Smooth muscle cell (in vitro differentiated cells): Measurements from ENCODE around the gene CST3. TPM values are rescaled to one million over a fixed set of nuclear protein-coding genes. Genes with fewer than 3 reads are reported as not detected.

ENCODE experiments used
- DNase-seq: peaks from one replicate; lab custom pipeline; 2025; ENCODE audit not compliant: unreplicated experiment; lab: John Stamatoyannopoulos, UW
- H2AFZ ChIP-seq: fragments of 200-600 bp; sonication (generic); 2 replicates; pipeline ENCODE4 v1.6.0; 2016; ENCODE audit warnings: antibody characterized with exemption, low read depth, mild to moderate bottlenecking
- H3F3A ChIP-seq: fragments of 200-600 bp; sonication (generic); 2 replicates; pipeline ENCODE4 v1.6.0; 2017; ENCODE audit warnings: antibody characterized with exemption, low read depth
- H3K27ac ChIP-seq: fragments of 200-600 bp; sonication (generic); 2 replicates; pipeline ENCODE4 v1.5.1; 2016; ENCODE audit warnings: low read depth, mild to moderate bottlenecking
- H3K27me3 ChIP-seq: fragments of 200-600 bp; sonication (generic); 2 replicates; pipeline ENCODE4 v1.6.1; 2016; ENCODE audit warnings: low read depth, mild to moderate bottlenecking
- H3K36me3 ChIP-seq: fragments of 200-600 bp; sonication (generic); 2 replicates; pipeline ENCODE4 v1.5.1; 2016; ENCODE audit warnings: low read depth
- H3K4me1 ChIP-seq: fragments of 200-600 bp; sonication (generic); 2 replicates; pipeline ENCODE4 v1.5.1; 2016; ENCODE audit warnings: low read depth
- H3K4me2 ChIP-seq: fragments of 200-600 bp; sonication (generic); 2 replicates; pipeline ENCODE4 v1.6.0; 2016; ENCODE audit warnings: mild to moderate bottlenecking
- H3K4me3 ChIP-seq: fragments of 200-600 bp; sonication (generic); 2 replicates; pipeline ENCODE4 v1.5.1; 2016; ENCODE audit warnings: mild to moderate bottlenecking
- H3K79me2 ChIP-seq: fragments of 200-600 bp; sonication (generic); 2 replicates; pipeline ENCODE4 v1.6.0; 2016; ENCODE audit warnings: low read depth, mild to moderate bottlenecking
- H3K9ac ChIP-seq: fragments of 200-600 bp; sonication (generic); 2 replicates; pipeline ENCODE4 v1.6.0; 2016; ENCODE audit warnings: low read depth
- H3K9me3 ChIP-seq: fragments of 200-600 bp; sonication (generic); replicated peaks from 2 replicates; pipeline ENCODE4 v1.5.1; 2016; ENCODE audit warnings: low read depth
- H4K20me1 ChIP-seq: fragments of 200-600 bp; sonication (generic); 2 replicates; pipeline ENCODE4 v1.6.0; 2016; ENCODE audit warnings: low read depth
- WGBS: methylation state at CpG from one replicate; pipeline ENCODE4 v1.1.7; 2016; ENCODE audit warnings: low lambda C conversion rate; 5-methylcytosine and 5-hydroxymethylcytosine counted together
- polyA plus RNA-seq: library from polyadenylated mRNA; unstranded; fragments of >200 nt; fragmentation: Nextera tagmentation; extraction: Ambion mirVana; gene quantifications from 2 replicates; pipeline ENCODE4 v1.2.1, GENCODE V29; 2016
- total RNA-seq: library from RNA; depleted of rRNA; stranded (reverse); fragments of >200 nt; gene quantifications from 2 replicates; pipeline ENCODE4 v1.2.3, GENCODE V29; 2014
- TF ChIP-seq, protein P1 (sequence below): fragments of 200-600 bp; sonication (generic); IDR thresholded peaks from 2 replicates; pipeline ENCODE4 v1.5.1; 2017; ENCODE audit warnings: borderline replicate concordance, mild to moderate bottlenecking, antibody characterized with exemption; ENCODE audit not compliant: insufficient read depth, poor library complexity, severe bottlenecking

The CST3 gene
- total and polyA plus RNA-seq, 2 experiments from 2014 or later: 170 to 338 TPM

DNA sequence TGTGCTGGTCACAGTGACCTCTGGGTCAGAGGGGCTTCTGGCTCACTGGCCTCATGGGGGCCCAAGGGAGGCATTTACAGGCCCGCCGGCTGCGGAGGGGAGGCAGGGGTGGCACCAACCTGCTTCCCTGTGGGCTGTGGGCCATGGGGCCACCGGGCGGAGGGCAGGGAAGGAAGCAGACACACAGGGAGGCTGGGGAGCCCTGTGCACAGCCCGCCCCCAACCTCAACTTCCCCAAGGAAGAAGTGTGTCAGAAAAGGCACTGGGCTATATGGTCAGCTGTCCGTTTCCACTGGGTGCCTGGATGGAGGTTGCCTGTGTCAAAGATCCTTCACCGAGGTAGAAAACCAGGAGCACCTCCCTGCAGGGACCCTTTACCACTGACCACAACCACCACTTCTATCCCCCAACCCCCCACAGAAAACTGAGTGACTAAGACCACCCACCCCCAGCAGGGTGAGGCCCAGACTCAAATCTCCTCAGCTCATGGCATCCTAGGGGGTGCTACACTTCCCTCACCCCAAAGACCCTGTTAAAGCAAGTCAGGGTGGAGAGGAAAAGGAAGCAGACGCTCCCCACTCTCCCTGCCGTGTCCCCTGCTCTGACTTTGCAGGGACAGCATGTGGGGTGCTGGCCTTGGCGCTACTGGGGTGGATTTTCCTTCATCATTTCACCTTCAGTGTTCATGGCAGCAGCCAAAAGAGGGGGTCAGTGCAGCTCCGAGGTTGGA is 5.6 kb downstream of the CST3 start:
- Histone ChIP-seq H3K36me3 (no peaks in the 10 kb centered on the region), H3K9me3 (no peaks in the 10 kb centered on the region), H3K9ac (no peak overlapping the region), H3F3A (no peaks in the 10 kb centered on the region), H2AFZ (no peak overlapping the region), H3K4me3 (no peak overlapping the region), H3K4me1 (peaks cover 8% of the 10 kb centered on the region), H4K20me1 (peaks cover 20% of the 10 kb centered on the region), H3K79me2 (peaks cover 3% of the 10 kb centered on the region), H3K27ac (no peak overlapping the region), H3K27me3 (no peaks in the 10 kb centered on the region), H3K4me2 (no peak overlapping the region)
- TF ChIP-seq, protein P1, sequence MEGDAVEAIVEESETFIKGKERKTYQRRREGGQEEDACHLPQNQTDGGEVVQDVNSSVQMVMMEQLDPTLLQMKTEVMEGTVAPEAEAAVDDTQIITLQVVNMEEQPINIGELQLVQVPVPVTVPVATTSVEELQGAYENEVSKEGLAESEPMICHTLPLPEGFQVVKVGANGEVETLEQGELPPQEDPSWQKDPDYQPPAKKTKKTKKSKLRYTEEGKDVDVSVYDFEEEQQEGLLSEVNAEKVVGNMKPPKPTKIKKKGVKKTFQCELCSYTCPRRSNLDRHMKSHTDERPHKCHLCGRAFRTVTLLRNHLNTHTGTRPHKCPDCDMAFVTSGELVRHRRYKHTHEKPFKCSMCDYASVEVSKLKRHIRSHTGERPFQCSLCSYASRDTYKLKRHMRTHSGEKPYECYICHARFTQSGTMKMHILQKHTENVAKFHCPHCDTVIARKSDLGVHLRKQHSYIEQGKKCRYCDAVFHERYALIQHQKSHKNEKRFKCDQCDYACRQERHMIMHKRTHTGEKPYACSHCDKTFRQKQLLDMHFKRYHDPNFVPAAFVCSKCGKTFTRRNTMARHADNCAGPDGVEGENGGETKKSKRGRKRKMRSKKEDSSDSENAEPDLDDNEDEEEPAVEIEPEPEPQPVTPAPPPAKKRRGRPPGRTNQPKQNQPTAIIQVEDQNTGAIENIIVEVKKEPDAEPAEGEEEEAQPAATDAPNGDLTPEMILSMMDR: no peak
- 96% methylated on average over 12 of the region's 12 CpGs for WGBS
- no peak for DNase-seq

DNA sequence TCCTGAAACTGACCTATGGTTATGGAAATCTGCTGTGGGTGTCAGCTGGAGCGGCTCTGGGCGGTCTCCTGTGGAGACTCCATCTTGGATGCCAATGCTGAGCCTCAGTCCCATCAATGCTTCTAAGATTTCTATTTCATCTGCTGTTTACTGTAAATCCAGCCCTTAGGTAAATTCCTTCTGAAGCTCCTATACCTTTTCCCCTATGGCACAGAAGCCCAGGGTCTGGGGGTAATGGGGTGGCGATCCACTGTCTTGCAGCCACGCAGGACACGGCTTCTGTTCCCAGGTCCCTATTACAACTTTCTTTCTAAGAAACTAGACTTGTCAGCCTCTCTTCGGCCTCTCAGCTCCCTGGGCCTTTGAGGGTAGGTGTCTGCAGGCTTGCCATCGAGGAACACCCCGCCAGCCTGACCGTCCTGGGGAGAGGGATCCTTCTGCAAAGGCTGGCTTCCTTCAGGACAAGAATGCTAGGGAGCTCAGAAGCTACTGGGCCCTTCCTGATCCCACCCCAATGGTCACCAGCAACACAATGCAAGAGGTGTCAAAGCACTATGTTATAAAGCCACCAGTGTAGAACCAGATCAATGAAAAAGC is 6.4 kb downstream of the CST3 start:
- TF ChIP-seq, protein P1: no peak

DNA sequence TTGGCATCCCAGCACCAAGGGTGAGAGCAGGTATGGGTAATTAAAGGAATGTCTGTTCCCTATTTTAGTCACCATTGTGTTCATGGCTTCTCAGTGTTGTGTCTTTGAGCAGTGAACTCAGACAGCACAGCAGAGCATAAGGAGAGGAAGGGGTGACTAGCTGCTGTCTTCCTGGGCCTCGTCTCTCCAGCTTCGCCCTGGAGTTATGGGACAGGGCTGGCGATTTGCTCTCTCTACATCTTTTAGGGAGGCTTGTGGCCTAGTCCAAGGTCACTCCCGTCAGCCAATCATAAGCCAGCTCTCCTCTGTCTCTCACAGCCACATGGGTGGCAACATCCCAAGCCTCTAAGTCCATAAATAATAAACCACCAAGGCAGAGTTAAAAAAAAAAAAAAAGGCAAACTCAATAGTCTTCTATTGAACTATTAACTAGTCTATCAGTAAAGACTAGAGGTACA is 7.3 kb downstream of the CST3 start:
- no peaks in the 10 kb centered on the region for H3K4me1 ChIP-seq
- H3K36me3 ChIP-seq: no peaks in the 10 kb centered on the region
- H3K9ac ChIP-seq: no peak overlapping the region
- H3K9me3 ChIP-seq: no peaks in the 10 kb centered on the region
- H3K4me2 ChIP-seq: no peak overlapping the region
- H3K27me3 ChIP-seq: no peaks in the 10 kb centered on the region
- no peaks in the 10 kb centered on the region for H3K79me2 ChIP-seq
- no peak for DNase-seq
- TF ChIP-seq, protein P1: no peak
- no peak overlapping the region for H3K27ac ChIP-seq
- H4K20me1 ChIP-seq: peaks cover 8% of the 10 kb centered on the region
- 96% methylated on average over 4 of the region's 4 CpGs for WGBS
- H2AFZ ChIP-seq: no peak overlapping the region
- no peak overlapping the region for H3K4me3 ChIP-seq
- H3F3A ChIP-seq: no peaks in the 10 kb centered on the region

More for the DNA sequence above, 6.4 kb downstream of the CST3 start:
- no peak overlapping the region for H2AFZ ChIP-seq
- no peak overlapping the region for H3K27ac ChIP-seq
- H3K4me1 ChIP-seq: no peaks in the 10 kb centered on the region
- WGBS: 97% methylated on average over 9 of the region's 9 CpGs
- no peaks in the 10 kb centered on the region for H3K36me3 ChIP-seq
- no peaks in the 10 kb centered on the region for H3K79me2 ChIP-seq
- peaks cover 15% of the 10 kb centered on the region for H4K20me1 ChIP-seq
- no peaks in the 10 kb centered on the region for H3K9me3 ChIP-seq
- no peak for DNase-seq
- no peak overlapping the region for H3K4me3 ChIP-seq
- H3K27me3 ChIP-seq: no peaks in the 10 kb centered on the region
- no peaks in the 10 kb centered on the region for H3F3A ChIP-seq
- no peak overlapping the region for H3K9ac ChIP-seq
- H3K4me2 ChIP-seq: no peak overlapping the region
